IgD-negative memory B cell (primary cell): Measurements from ENCODE around the gene CCDC74A. TPM values are rescaled to one million over a fixed set of nuclear protein-coding genes. Genes with fewer than 3 reads are reported as not detected.
"Not testable (repeated sequence)": the region's sequence is repeated elsewhere in the genome, so short reads cannot be mapped to it uniquely, and the experiment has no call there.

Experiments
- H3K27ac Mint-ChIP-seq, 3 donors: one replicate each; pipeline ENCODE4 v1.8.0; 2020 to 2022; ENCODE audit warnings: mild to moderate bottlenecking in 3 of 3, mixed read lengths in 3 of 3, moderate library complexity in 1 of 3
- H3K27me3 Mint-ChIP-seq: one replicate; pipeline ENCODE4 v1.8.0; 2021; ENCODE audit warnings: mixed read lengths
- H3K36me3 Mint-ChIP-seq: one replicate; pipeline ENCODE4 v1.8.0; 2020; ENCODE audit warnings: mild to moderate bottlenecking, mixed read lengths
- H3K4me1 Mint-ChIP-seq, 3 donors: one replicate each; pipeline ENCODE4 v1.8.0; 2020 to 2022; ENCODE audit warnings: mixed read lengths in 3 of 3, mild to moderate bottlenecking in 1 of 3
- H3K4me3 Mint-ChIP-seq, 4 donors: one replicate each; pipeline ENCODE4 v1.8.0; 2020 to 2022; ENCODE audit warnings: mild to moderate bottlenecking in 4 of 4, mixed read lengths in 4 of 4, moderate library complexity in 3 of 4
- H3K9me3 Mint-ChIP-seq, 3 donors: one replicate each; pipeline ENCODE4 v1.8.0; 2020 to 2021; ENCODE audit warnings: mixed read lengths in 3 of 3, mild to moderate bottlenecking in 1 of 3
- polyA plus RNA-seq: library from polyadenylated mRNA; unstranded; fragments of 300-500 nt; fragmentation: Illumina TruSeq; gene quantifications from one replicate; pipeline ENCODE4 v1.2.3, GENCODE V29; 2021

The CCDC74A gene
- polyA plus RNA-seq, 1 donor from 2014 or later: not detected

- peak overlapping the region; percentile 94 to 97 (median 97) for H3K27ac Mint-ChIP-seq
- no peaks in the 10 kb centered on the region for H3K27me3 Mint-ChIP-seq
- peaks cover 10 to 31% (median 15%) of the 10 kb centered on the region in 3 donors for H3K4me1 Mint-ChIP-seq
- H3K36me3 Mint-ChIP-seq: no peaks in the 10 kb centered on the region
- peak overlapping the region; percentile 92 to 96 (median 95) for H3K4me3 Mint-ChIP-seq
- H3K9me3 Mint-ChIP-seq: no peaks in the 10 kb centered on the region
Measured at GRCh38 chr2:131492418-131493198, 35.1 kb upstream of the CCDC74A start.

GRCh38 chr2:131493199-131493968 lies 34.3 kb upstream of the CCDC74A start:
- Mint-ChIP-seq H3K9me3 (no peaks in the 10 kb centered on the region), H3K4me1 (peaks cover 12 to 31% (median 13%) of the 10 kb centered on the region in 3 donors), H3K4me3 (peak overlapping the region; percentile 92 to 96 (median 95)), H3K27me3 (no peaks in the 10 kb centered on the region), H3K36me3 (no peaks in the 10 kb centered on the region), H3K27ac (peak overlapping the region; percentile 94 to 97 (median 97))

- not testable (repeated sequence) for H3K36me3 Mint-ChIP-seq, H3K9me3 Mint-ChIP-seq, H3K27me3 Mint-ChIP-seq
- Mint-ChIP-seq H3K27ac (peak overlapping the region in 1 of 3 donors; percentile 76), H3K4me3 (peak overlapping the region in 2 of 4 donors; percentile 72 to 86), H3K4me1 (peaks cover 8 to 27% (median 11%) of the 10 kb centered on the region in 3 donors)
Measured at GRCh38 chr2:131495506-131495905, 32.2 kb upstream of the CCDC74A start.

GRCh38 chr2:131498321-131498973 lies 29.2 kb upstream of the CCDC74A start:
- H3K27me3 Mint-ChIP-seq, H3K36me3 Mint-ChIP-seq, H3K9me3 Mint-ChIP-seq: not testable (repeated sequence)
- Mint-ChIP-seq H3K4me1 (peaks cover 2 to 14% (median 8%) of the 10 kb centered on the region in 3 donors), H3K4me3 (peak overlapping the region in 1 of 4 donors; percentile 33), H3K27ac (peak overlapping the region in 1 of 3 donors; percentile 16)

DNA sequence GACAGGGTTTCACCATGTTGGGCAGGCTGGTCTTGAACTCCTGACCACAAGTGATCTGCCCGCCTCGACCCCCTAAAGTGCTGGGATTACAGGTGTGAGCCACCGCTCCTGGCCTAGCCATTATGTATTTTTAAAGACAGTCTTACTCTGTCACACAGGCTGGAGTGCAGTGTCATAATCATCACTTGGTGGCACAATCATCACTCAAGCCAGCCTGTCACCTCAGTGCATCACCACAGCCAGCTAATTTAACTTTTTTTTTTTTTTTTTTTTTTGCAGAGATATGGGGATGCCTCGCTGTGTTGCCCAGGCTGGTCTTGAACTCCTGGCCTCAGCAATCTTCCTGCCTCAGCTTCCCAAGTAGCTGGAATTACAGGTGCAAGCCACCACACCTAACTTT lies 24.1 kb upstream of the CCDC74A start:
- not testable (repeated sequence) for H3K4me1 Mint-ChIP-seq, H3K4me3 Mint-ChIP-seq, H3K27ac Mint-ChIP-seq, H3K27me3 Mint-ChIP-seq, H3K9me3 Mint-ChIP-seq, H3K36me3 Mint-ChIP-seq

DNA sequence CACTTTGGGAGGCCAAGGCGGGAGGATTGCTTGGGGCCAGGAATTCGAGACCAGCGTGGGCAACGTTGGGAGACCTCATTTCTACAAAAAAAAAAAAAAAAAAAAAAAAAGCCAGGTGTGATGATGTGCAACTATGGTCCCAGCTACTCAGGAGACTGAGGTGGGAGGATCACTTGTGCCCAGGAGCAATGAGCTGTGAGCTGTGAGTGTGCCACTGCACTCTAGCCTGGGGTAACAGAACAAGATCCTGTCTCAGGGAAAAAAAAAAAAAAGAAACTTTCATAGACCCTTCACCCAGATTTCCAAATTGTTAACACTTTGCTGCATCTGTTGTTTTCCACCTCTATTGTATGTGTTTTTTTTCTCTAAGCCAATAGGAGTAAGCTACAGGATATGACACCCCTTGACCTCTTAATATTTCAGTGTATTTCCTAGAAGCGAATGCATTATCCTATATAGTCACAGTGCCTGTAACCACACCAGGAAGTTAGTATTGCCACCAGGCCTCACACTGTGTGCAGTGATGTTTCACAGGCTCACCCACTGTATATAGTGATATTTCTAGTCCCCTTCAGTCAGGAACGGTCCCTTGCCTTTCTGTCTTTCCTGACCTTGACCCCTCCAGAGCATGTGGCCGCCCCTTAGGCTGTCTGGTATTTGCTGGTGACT lies 23.5 kb upstream of the CCDC74A start:
- H3K4me1 Mint-ChIP-seq, H3K4me3 Mint-ChIP-seq, H3K27ac Mint-ChIP-seq, H3K27me3 Mint-ChIP-seq, H3K36me3 Mint-ChIP-seq, H3K9me3 Mint-ChIP-seq: not testable (repeated sequence)

- Mint-ChIP-seq H3K4me3 (no peak overlapping the region), H3K27ac (no peak overlapping the region), H3K4me1 (peaks cover 8 to 12% (median 11%) of the 10 kb centered on the region in 3 donors), H3K27me3 (no peaks in the 10 kb centered on the region), H3K9me3 (no peaks in the 10 kb centered on the region), H3K36me3 (peaks cover 4% of the 10 kb centered on the region)
Measured at GRCh38 chr2:131509615-131510014, 18.1 kb upstream of the CCDC74A start.

- Mint-ChIP-seq H3K4me1 (peaks cover 10 to 14% (median 12%) of the 10 kb centered on the region in 3 donors), H3K4me3 (peak overlapping the region in 1 of 4 donors; percentile 51)
- H3K27me3 Mint-ChIP-seq, H3K9me3 Mint-ChIP-seq, H3K36me3 Mint-ChIP-seq, H3K27ac Mint-ChIP-seq: not testable (repeated sequence)
Measured at GRCh38 chr2:131511291-131511968, 16.3 kb upstream of the CCDC74A start.

DNA sequence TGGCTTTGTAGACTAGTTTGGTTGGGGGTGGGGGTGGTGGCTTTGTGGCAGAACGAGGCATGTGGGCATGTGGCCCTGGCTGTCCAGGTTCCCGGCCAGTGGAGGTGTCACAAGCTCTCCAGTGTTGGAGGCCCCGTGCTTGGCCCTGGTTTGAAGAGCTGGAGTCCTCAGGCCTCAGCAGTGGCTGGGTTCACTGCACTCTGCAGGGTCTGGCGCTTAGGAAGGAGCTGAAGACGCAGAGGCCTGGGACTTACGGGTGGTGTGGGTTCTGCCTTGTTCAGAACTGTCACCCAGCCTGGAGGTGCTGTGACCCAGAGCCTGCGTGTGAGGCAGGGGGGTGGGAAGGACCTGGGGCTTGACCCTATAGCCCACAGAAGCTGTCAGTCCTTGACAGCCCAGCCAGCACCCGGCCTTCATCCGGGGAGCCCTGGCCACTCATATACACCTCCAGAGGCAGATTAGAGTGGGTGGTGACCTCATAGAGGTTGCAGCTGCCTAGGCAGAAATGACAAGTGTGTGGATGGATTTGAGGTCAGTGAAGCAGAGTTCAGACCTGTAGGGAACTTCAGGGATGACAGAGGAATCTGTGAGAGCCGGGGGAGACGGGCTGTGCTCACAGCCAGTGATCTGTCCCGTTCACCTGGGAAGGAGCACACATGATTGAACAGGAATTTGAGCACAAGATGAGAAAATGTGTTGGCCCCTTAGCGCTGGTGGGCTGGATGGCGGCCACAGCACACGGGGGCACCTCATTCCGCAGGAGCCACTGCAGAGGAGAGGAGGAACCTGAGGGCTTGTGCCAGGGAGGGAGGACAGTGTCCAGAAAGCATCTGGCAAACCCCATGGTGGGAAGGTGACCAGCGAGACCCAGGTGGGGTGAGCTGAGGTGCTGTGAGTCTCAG lies 15.5 kb upstream of the CCDC74A start:
- H3K9me3 Mint-ChIP-seq, H3K36me3 Mint-ChIP-seq, H3K27me3 Mint-ChIP-seq: not testable (repeated sequence)
- Mint-ChIP-seq H3K4me1 (peaks cover 10 to 14% (median 12%) of the 10 kb centered on the region in 3 donors), H3K4me3 (peak overlapping the region in 1 of 4 donors; percentile 49), H3K27ac (peak overlapping the region in 2 of 3 donors; percentile 68 to 74)

DNA sequence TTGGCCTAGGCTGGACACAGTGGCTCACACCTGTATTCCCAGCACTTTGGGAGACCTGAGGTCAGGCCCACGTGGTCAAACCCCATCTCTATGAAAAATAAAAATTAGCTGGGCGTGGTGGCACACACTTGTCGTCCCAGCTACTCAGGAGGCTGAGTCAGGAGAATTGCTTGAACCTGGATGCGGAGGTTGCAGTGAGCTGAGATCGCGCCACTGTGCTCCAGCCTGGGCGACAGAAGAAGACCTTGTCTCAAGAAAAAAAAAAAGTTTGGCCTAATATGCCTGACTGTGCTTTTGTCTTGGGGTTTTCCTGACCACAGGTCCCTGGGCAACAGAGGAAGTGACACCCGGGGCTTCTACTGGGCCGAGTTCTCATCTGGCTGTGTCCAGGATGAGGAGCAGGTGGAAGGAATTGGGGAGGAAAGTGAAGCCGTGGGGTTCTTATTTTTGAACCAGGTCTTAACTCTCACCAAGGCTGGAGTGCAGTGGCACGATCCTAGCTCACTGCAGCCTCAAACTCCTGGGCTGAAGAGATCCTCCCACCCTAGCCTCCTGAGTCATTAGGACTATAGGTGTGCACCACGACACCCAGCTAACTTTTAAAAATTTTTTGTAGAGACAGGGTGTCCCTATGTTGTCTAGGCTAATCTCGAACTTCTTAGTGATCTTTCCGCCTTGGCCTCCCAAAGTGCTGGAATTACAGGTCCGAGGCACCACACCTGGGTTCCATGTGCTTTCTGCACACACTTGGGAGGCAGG lies 13.1 kb upstream of the CCDC74A start:
- not testable (repeated sequence) for H3K27me3 Mint-ChIP-seq, H3K36me3 Mint-ChIP-seq, H3K9me3 Mint-ChIP-seq
- Mint-ChIP-seq H3K4me3 (peak overlapping the region in 3 of 4 donors; percentile 26 to 83 (median 44)), H3K27ac (peak overlapping the region; percentile 59 to 83 (median 83)), H3K4me1 (peaks cover 10 to 14% (median 12%) of the 10 kb centered on the region in 3 donors)

GRCh38 chr2:131515235-131515634 lies 12.5 kb upstream of the CCDC74A start:
- H3K36me3 Mint-ChIP-seq, H3K27me3 Mint-ChIP-seq, H3K9me3 Mint-ChIP-seq, H3K4me3 Mint-ChIP-seq: not testable (repeated sequence)
- Mint-ChIP-seq H3K27ac (peak overlapping the region in 2 of 3 donors; percentile 83), H3K4me1 (peaks cover 10 to 14% (median 12%) of the 10 kb centered on the region in 3 donors)

- Mint-ChIP-seq H3K4me3 (peak overlapping the region in 1 of 4 donors; percentile 12), H3K9me3 (no peaks in the 10 kb centered on the region), H3K27ac (no peak overlapping the region), H3K27me3 (no peaks in the 10 kb centered on the region), H3K4me1 (peaks cover 10 to 14% (median 12%) of the 10 kb centered on the region in 3 donors), H3K36me3 (peaks cover 4% of the 10 kb centered on the region)
Measured at GRCh38 chr2:131516011-131516410, 11.7 kb upstream of the CCDC74A start.

GRCh38 chr2:131516621-131517020 lies 11.1 kb upstream of the CCDC74A start:
- H3K36me3 Mint-ChIP-seq: not testable (repeated sequence)

More at GRCh38 chr2:131516621-131517020, 11.1 kb upstream of the CCDC74A start:
- H3K4me3 Mint-ChIP-seq, H3K9me3 Mint-ChIP-seq, H3K27me3 Mint-ChIP-seq: not testable (repeated sequence)
- peaks cover 10 to 14% (median 12%) of the 10 kb centered on the region in 3 donors for H3K4me1 Mint-ChIP-seq
- H3K27ac Mint-ChIP-seq: peak overlapping the region in 2 of 3 donors; percentile 39 to 86
